ENCODE results near the gene C16orf89.

GRCh38 chr16:5000573-5001001 is 65.2 kb downstream of the C16orf89 start:
- TF ChIP-seq GTF2I (CRISPR knock-in tag; conservative IDR thresholded peaks at IDR 0.05) (no peak), ESRRA (CRISPR knock-in tag; IDR thresholded peaks at IDR 0.05; ENCODE audit: borderline replicate concordance) (no peak), CREM (CRISPR knock-in tag; IDR thresholded peaks at IDR 0.05) (no peak), ATF1 (CRISPR knock-in tag; IDR thresholded peaks at IDR 0.05) (no peak)

All from WTC11 (cell line).